M059J (cell line): ENCODE data around the gene SRSF9. TPM values are rescaled to one million over a fixed set of nuclear protein-coding genes. Genes with fewer than 3 reads are reported as not detected.
"Not testable (repeated sequence)": the region's sequence is repeated elsewhere in the genome, so short reads cannot be mapped to it uniquely, and the experiment has no call there.

Experiments used
- DNase-seq: peaks from one replicate; pipeline ENCODE4 v3.0.0-alpha.2; 2012; ENCODE audit warnings: low read depth
- total RNA-seq: library from RNA; depleted of rRNA; stranded (reverse); fragments of >200 nt; shearing (Covaris generic); gene quantifications from 2 replicates; pipeline ENCODE4 v1.2.3, GENCODE V29; 2014; rRNA removed

The SRSF9 gene, protein sequence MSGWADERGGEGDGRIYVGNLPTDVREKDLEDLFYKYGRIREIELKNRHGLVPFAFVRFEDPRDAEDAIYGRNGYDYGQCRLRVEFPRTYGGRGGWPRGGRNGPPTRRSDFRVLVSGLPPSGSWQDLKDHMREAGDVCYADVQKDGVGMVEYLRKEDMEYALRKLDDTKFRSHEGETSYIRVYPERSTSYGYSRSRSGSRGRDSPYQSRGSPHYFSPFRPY
- total RNA-seq, result 197 and 267 TPM in 2 replicates

DNA sequence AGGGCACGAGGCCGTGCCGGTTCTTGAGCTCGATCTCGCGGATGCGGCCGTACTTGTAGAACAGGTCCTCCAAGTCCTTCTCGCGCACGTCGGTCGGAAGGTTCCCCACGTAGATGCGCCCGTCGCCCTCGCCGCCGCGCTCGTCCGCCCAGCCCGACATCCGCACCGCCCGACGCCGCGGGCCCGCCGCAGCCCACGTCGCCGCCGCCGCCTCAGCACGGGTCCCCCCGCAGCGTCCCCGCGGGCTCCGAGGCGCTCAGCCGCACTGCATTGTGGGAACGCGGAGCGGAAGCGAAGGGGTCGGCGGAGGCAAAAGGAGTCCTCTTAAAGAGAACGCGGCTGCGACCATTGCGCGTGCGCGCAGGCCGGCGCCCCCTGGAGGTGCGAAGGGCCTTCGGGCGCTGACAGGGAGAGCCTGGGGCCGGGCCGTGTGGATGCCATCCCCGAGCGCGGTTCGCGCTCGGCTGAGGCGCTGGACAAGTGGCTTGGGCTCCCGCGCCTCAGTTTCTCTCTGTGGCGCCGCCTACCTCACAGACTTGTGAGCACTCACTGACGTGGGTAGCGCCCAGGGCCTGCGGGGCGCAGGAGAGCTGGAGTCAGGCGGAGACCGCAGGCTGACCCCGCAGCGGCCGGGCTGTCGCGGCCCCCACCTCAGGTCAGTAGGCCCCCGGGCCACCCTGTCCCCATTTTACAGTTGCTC is at the start of gene SRSF9:
SRSF9 (minus strand) TSS at position 299 of the 700 bp plus-strand sequence; CDS start at position 160, 139 bp downstream.
- peak; percentile 93 for DNase-seq

DNA sequence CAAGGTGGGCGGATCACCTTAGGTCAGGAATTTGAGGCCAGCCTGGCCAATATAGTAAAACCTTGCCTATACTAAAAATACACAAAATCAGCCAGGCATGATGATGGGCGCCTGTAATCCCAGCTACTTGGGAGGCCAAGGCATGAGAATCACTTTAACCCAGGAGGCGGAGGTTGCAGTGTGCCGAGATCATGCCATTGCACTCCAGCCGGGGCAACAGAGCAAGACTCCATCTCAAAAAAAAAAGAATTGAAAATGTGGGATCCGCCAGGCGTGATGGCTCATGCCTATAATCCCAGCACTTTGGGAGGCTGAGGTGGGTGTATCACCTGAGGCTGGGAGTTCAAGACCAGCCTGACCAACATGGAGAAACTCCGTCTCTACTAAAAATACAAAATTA is 49.8 kb upstream of the SRSF9 start:
- not testable (repeated sequence) for DNase-seq

DNA sequence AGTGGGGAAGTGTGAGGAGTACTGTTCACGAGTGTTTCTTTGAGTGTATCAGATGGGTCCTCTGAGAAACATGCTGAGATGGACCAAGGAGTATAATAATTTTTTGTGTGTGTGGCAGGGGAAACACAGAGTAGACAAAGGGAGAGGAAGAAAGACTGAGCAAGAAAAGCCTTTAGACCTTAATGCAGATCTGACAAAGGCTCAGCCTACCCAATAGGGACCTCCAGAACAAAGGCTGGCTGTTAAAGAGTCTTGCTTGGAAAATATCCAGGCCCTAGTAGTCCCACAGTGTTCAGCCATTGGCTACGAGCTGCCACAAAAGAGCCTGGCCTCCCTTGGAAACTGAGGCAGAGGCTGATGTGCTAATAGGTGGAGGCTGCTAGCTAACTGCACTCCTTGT is 45.9 kb upstream of the SRSF9 start:
- no peak for DNase-seq

DNA sequence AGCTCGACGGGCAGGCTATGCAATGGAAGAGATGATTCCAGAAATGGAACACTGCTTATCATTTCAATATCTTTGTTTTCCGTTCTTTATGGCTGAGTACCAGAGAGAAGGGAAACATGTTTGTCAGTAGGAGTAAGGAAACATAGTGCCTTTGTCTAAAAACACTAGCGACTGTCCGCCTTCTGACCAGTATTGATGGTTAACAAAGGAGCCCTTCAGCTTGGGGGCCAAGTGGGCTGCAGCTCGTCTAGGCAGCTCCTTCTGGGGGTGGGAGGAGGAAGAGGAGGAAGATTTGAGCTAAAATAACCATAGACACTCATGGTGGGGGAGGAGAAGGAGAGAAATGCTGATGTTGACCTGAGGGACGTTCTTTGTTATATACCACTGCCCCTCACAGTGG is 44.5 kb upstream of the SRSF9 start:
- no peak for DNase-seq

DNA sequence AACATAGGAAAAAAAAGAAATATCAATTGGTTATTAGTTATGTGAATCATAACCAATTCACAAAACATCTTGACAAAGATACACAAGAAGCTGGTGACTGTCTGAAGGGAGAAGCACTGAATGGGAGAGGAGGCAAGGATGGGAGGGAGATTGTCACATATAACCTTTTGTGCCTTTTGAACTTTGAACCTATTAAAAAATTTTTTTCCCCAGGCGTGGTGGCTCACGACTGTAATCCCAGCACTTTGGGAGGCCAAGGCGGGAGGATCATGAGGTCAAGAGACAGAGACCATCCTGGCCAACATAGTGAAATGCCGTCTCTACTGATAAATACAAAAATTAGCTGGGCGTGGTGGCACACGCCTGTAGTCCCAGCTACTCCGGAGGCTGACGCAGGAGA is 39.0 kb upstream of the SRSF9 start:
- no peak for DNase-seq

DNA sequence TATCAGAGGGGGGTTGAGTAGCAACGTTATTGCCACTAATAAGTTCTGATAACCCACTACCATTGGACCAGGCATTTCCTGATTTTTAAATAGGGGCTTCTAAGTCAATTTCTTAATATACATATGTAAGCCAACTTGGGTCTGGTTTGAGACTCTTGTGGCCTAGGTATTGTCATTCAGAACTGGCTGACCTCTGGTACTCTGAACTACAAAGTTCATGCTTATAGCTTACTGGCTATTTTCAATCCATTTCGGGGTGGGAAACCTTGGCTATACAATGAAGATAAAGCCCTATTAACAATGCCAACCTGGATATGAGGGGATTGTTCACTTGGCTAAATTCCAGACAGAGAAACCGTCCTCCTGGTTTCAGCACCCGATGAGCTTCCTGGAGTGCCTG is 35.0 kb upstream of the SRSF9 start:
- DNase-seq, result no peak

DNA sequence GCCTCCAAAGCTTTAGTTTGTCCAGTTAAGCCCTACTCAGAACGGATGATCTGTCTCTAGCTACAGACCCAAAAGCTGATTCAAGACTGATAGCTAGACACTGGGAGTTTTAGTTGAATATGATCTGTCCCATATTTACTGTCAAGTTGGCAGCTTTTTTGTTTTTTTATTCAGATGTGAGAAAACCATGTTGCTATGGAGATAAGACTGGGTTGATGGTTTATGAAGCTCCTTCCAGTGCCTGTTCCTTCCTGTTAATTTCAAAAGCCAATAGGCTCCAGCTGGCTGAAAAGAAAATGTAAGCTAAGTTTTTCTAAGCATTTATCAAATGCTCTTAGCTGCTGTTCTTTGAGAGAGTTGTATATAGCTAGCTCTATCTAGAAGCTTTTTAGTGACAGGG is 31.0 kb upstream of the SRSF9 start:
- DNase-seq, result peak; percentile 54

DNA sequence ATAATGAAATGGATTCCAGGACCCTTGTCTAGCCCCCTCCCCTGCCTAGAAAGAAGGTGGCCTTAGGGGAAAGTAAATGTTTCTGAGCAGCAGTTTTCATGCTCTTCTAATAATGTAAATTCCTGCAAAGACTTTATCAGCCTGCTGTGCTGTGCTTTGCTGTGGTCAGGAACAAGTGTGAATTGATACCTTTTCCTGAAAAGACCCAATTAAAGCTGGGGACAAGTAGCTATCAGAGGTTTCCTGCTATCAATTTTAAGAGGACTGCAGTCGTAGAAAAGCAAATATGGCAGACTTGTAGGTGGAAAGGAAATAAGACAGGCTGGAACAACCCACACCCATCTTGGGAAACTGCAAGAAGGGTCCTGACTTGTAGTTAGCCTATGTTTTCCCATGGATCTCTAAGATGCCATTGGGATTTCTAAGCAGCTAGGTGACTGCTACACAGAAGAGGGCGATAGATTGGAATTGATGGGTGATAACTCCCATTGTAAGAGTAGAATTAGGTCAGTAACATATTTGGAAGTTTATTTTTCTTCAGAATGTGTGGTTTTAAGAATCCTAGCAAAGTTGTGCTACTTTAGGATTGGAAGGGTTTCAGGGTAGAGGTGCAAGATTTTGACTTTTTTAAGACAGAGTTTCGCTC is 29.4 kb upstream of the SRSF9 start:
- DNase-seq, result peak; percentile 12

DNA sequence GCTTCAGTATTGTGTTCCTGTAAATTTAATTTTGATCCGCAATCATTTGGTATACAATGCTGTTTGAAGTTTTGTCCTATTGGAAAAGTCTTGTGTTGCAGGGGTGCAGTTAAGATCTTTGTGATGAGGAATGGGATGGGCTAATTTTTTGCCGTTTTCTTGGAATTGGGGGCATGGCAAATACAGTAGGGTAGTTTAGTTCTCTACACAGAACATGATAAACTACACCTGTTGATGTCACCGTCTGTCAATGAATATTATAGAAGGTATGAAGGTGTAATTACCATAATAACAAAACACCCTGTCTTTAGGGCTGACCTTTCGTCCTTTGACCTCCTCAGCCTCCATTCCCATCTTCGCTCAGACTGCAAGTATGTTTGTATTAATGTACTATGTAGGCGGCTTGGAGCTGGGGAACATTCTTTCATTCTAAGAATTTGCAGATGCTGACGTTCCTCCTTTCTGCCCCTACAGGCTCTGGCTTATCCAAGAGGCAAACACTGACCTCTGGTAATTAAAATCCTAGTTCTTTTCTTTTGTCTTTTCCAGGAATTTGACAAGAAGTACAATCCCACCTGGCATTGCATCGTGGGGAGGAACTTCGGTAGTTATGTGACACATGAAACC is 28.1 kb upstream of the SRSF9 start:
- DNase-seq, result no peak

DNA sequence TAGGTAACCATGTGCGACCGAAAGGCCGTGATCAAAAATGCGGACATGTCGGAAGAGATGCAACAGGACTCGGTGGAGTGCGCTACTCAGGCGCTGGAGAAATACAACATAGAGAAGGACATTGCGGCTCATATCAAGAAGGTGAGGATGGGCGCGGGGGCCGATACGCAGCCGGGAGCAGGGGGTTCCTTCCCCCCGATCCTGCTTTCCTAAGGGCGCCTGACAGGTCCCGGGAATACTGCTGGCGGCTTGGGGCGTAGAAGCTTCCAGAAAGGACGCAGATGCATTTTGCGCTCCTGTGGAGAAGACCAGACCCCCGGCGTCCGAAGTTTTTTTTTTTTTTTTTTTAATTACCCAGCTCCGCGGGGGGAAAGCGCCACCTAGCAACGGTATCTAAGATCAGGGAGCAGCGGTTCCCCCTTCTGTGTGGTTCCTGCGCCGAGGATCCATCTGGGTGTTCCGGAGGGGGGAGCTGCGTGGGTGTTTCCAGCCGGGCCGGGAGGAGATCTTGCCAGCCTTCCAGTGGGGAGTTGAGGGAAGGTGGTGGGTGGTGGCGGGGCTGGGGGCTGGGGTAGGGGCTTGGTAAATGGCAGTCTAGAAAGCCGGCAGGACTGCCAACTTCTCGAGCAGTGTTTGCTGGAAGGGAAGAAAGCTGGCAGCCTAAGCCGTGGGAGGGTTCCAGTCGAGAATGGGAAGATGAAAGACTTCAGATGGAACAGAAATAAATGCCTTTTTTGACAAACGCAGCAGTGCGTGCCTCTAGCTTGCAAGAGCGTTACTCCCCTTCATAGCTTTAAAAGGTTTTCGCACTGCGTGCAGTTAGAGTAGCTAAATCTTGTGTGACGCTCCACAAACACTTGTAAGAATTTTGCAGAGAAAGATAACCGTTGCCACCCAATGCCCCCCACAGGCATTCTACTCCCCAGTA is 27.1 kb upstream of the SRSF9 start:
- DNase-seq, result peak; percentile 50

DNA sequence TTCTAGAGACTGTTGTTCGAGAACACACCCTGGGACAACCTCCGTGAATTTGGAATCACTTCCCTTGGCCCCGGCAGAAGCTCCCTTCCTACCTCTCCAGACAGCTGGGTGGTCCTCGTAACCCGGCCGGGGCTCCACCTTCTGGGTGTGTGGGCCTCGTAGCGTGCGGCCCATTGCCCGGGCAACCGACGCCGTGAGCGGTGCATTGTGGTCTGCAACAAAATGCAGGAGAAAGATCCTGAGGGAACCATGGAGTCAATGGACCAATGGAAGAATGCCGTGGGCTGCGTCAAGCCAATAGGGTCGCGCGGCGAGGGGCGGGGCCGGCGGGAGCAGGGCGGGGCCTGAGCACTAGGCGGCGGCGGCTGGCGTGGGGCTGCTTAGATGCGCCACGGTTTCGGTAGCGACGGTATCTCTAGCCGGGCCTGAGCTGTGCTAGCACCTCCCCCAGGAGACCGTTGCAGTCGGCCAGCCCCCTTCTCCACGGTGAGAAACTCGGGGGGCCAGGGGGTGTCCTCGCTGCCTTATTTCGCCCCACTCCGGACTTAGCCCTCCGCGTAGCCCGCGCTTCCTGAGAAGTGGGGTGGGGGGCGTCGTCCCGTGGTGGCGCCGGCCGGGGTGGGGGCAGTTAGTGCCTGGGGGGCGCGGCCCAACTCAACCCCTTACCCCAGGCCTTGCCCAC is 26.3 kb upstream of the SRSF9 start, which contains the start of gene DYNLL1:
DYNLL1 (plus strand) TSS at position 383 of the 682 bp plus-strand sequence. CDS start 309 bp downstream, outside the sequence.
- DNase-seq, result peak; percentile 92

DNA sequence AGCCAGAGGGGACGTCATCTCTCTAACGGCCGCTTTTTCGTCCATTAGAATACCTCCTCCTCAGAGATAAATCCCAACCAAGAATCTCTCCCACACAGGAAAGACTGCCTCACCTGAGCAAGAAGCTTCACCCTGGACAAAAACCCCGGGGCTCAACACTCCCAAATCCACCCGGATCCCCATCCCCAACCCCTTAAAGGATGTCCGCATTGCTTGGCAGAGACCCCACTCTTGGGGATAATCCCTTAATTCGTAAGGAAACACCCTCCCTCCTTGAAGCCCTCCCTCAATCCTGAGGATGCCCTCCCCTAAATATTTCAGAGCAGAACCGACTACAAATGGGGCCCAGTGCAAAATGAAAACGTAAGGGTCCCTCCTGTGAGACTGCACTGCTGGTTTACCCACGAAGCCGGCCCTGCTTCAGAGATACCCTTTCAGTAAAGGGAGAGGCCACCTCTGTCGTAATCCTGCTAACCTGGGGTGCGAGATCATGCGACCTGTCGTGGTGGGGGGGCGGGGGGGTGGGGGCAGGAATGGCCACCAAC is 25.7 kb upstream of the SRSF9 start:
- DNase-seq, result no peak

DNA sequence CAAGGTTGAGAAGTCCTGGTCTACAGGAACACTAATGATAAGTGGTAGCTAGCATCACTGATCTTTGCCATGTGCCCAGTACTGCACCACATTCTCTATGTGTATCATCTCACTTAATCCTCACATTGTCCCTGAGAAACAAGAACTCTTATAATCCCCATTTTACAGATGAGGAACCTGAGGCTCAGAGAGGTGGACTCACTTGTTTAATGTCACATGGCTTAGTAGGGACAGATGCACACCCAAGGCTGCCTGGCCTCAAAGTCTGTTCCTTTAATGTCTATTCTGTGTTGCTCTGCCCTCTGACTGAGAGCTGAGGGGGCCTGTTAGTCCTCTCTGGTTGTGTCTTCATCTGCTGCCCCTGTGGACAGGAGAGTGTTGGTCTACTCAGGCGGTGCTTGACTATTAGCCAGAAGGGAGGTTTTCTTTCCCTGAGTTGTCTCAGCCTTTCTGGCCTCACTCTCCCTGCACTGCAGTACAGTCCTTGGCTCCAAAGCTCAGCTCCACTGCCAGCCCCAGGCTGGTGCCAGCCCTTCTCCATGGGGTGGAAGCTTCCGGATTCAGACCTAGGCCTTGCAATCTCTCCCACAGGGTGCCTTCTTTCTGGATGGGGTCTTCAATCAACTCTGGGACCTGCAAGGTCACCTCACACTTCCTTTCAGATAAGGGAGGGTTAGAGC is 21.4 kb upstream of the SRSF9 start:
- DNase-seq, result no peak

DNA sequence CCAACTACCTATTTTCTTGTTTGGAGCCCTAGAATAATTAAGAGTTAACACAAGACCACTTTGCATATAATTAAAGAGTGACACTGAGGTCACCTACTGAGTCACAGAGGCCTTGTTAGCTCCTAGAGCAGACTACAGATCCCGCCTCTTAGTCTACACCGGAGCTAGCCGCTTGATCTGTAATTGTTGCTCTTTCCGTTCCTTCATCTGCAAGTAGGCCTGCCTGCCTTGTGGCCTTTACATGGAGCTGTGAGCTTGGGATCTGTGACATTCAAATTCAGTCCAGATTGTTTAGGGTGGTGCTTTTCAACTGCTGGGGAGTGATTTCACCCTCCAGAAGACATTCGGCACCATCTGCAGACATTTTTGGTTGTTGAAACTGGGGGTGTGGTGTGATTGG is 20.8 kb upstream of the SRSF9 start:
- no peak for DNase-seq

DNA sequence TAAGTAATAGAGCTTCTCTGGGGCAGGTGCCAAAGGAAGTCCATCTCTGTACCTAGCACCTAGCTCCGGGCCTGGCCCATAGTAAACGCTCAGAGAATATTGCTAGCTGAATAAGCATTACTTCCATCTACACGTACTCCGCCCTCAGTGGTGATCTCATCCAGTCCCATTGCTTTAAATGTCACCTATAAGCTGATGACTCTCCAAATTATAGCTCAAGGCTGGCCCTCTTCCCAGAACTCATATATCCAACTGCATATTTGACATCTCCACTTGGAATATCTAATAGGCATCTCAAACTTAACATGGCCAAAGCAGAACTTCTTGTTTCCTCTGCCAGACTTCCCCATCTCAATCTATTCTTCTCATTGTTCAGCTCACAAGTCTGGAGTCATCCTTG is 19.5 kb upstream of the SRSF9 start:
- DNase-seq, result no peak

DNA sequence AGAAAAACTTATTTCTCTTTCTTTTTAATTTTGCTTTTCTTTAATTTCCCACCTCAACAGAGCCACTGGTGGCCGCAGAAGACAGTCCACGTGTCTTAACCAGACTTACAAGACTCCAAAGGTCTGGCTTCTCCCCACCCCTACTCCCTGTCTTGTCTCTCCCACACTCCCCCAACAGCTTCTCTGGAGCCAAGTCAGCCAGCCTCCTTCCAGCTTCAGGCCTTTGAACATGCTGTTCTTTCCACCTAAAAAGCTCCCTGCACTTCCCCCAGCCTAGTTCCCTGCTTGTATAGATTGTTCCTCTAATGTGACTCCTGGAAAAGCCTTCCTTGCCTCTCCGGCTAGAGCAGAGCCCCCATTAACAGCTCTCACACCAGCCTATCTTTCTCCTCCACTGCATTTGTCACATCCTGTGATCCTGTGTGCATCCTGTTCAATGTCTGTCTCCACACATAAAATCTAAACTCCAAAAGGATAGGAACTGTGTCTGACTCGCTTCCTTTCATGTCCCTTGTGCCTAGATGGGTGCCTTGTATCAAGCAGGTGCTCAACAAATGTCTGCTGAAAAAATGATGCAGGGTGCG is 18.6 kb upstream of the SRSF9 start:
- DNase-seq, result no peak

DNA sequence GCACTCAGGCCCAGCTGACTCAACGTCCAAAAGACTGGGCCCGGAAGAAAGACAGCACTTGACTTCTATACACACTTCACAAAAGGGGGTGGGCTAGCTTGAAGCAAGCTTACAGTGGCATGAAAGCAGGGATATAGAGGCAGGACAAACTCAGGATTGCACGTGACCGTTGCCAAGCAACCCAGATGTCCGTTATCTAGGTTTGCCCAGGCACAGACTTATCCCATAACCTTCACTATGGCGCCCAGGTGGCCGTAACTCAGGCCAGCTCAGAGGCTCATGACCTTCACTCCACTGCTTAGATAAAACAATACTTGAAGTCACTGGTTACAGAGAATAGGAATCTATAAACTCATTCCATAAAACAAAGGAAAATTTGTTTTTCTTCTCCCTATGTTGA is 18.0 kb upstream of the SRSF9 start:
- not testable (repeated sequence) for DNase-seq

DNA sequence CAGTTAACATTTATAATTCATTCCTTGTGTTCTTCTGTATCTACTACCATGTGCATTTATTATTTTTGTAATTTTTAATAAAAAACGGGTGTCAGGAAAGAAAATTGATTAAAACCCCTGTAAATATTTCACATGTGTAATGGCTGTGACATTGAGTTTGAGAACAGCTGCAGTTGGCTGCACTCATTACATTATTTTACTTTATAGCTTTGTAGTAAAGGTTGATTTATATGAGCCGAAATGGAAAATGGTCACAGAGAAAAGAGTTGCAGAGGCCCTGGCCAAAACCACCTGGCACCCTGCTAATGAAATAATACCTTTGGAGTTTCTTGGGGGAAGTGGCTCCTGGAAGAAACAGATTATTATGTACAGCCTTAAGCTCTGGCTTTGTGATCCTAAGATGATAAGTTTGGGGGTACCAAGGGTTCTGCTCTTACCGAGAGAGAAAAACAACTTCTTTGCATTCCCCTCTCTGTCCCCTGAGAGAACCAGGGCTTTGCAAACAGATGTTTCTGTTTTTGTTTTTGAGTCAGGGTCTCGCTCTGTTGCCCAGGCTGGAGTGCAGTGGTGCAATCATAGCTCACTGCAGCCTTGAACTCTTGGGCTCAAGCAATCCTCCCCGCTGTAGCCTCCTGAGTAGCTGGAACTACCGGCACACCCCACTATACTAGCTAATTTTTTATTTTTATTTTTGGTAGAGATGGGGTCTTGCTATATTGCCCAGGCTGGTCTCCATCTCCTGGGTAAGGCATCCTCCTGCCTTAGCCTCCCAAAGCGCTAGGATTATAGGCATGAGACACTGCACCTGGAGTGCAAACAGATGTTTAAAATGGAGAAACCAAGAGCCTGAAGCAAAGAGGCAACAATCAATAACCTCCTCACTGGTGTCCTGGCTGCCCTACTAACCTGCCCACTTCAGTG is 16.7 kb upstream of the SRSF9 start:
- no peak for DNase-seq
